H9 (cell line): ENCODE results near the gene HAUS7. TPM values are rescaled to one million over a fixed set of nuclear protein-coding genes. Genes with fewer than 3 reads are reported as not detected.

Experiments used
- DNase-seq: peaks from one replicate; pipeline ENCODE4 v3.0.0-alpha.2; 2017
- H2AFZ ChIP-seq: one replicate; pipeline ENCODE4 v1.6.1; 2013; ENCODE audit warnings: mild to moderate bottlenecking, low read length, control low read depth, moderate library complexity
- H2AK5ac ChIP-seq: 2 replicates; pipeline ENCODE4 v1.6.1; 2013; ENCODE audit warnings: low read length, control low read depth, mixed read lengths; ENCODE audit not compliant: insufficient read length
- H2BK120ac ChIP-seq: one replicate; pipeline ENCODE4 v1.6.1; 2013; ENCODE audit warnings: low read depth, mild to moderate bottlenecking, low read length, control low read depth, inconsistent platforms; ENCODE audit not compliant: poor library complexity, severe bottlenecking
- H2BK12ac ChIP-seq: 2 replicates; pipeline ENCODE4 v1.6.1; 2013; ENCODE audit warnings: low read length, control low read depth, mixed read lengths, low read depth; ENCODE audit not compliant: insufficient read length
- H2BK15ac ChIP-seq: 2 replicates; pipeline ENCODE4 v1.6.1; 2013; ENCODE audit warnings: low read depth, low read length, control low read depth
- H2BK20ac ChIP-seq: one replicate; pipeline ENCODE4 v1.6.1; 2013; ENCODE audit warnings: low read depth, mild to moderate bottlenecking, low read length, control low read depth, inconsistent platforms; ENCODE audit not compliant: poor library complexity, severe bottlenecking
- H2BK5ac ChIP-seq: 2 replicates; pipeline ENCODE4 v1.6.1; 2013; ENCODE audit warnings: low read length, control low read depth, mixed read lengths; ENCODE audit not compliant: insufficient read length
- H3K14ac ChIP-seq: 2 replicates; pipeline ENCODE4 v1.6.1; 2013; ENCODE audit warnings: low read length, control low read depth; ENCODE audit not compliant: insufficient read depth
- H3K18ac ChIP-seq: 2 replicates; pipeline ENCODE4 v1.6.1; 2013; ENCODE audit warnings: low read depth, mild to moderate bottlenecking, mixed read lengths, low read length, control low read depth; ENCODE audit not compliant: insufficient read length
- H3K23ac ChIP-seq: 2 replicates; pipeline ENCODE4 v1.6.1; 2013; ENCODE audit warnings: low read length, control low read depth, mixed read lengths, low read depth; ENCODE audit not compliant: insufficient read length
- H3K23me2 ChIP-seq: 2 replicates; pipeline ENCODE4 v1.6.1; 2013; ENCODE audit warnings: low read depth, mild to moderate bottlenecking, mixed read lengths, low read length, control low read depth; ENCODE audit not compliant: insufficient read length, poor library complexity, severe bottlenecking
- H3K27ac ChIP-seq: 2 replicates; pipeline ENCODE4 v1.5.1; 2013; ENCODE audit warnings: low read length, control low read depth, mixed read lengths, low read depth; ENCODE audit not compliant: insufficient read length
- H3K27me3 ChIP-seq: 2 replicates; pipeline ENCODE4 v1.6.1; 2013; ENCODE audit warnings: low read length, control low read depth, inconsistent platforms; ENCODE audit not compliant: insufficient read depth
- H3K4ac ChIP-seq: 2 replicates; pipeline ENCODE4 v1.6.1; 2013; ENCODE audit warnings: low read depth, mild to moderate bottlenecking, control low read depth, inconsistent platforms, low read length, moderate library complexity
- H3K4me1 ChIP-seq: 2 replicates; pipeline ENCODE4 v1.6.1; 2013; ENCODE audit warnings: low read length, control low read depth, inconsistent platforms; ENCODE audit not compliant: insufficient read depth
- H3K4me2 ChIP-seq: 2 replicates; pipeline ENCODE4 v1.6.1; 2013; ENCODE audit warnings: low read length, control low read depth, mixed read lengths; ENCODE audit not compliant: insufficient read length, insufficient read depth
- H3K56ac ChIP-seq: 2 replicates; pipeline ENCODE4 v1.6.1; 2013; ENCODE audit warnings: low read depth, mild to moderate bottlenecking, mixed read lengths, low read length, control low read depth; ENCODE audit not compliant: insufficient read length
- H3K79me1 ChIP-seq: 2 replicates; pipeline ENCODE4 v1.6.1; 2013; ENCODE audit warnings: low read depth, mild to moderate bottlenecking, moderate library complexity, low read length, control low read depth, inconsistent platforms; ENCODE audit not compliant: insufficient read depth, poor library complexity, severe bottlenecking
- H3K79me2 ChIP-seq: 2 replicates; pipeline ENCODE4 v1.6.1; 2013; ENCODE audit warnings: low read length, control low read depth, inconsistent platforms; ENCODE audit not compliant: insufficient read depth
- H3K9ac ChIP-seq: 2 replicates; pipeline ENCODE4 v1.6.1; 2013; ENCODE audit warnings: low read length, control low read depth, mixed read lengths; ENCODE audit not compliant: insufficient read length; ENCODE audit errors: extremely low read depth
- H3K9me3 ChIP-seq: one replicate; pipeline ENCODE4 v1.6.1; 2013; ENCODE audit warnings: low read depth, low read length, inconsistent platforms; ENCODE audit not compliant: control insufficient read depth
- H3T11ph ChIP-seq: one replicate; pipeline ENCODE4 v1.6.1; 2013; ENCODE audit warnings: mild to moderate bottlenecking, low read length, control low read depth, inconsistent platforms
- H4K20me1 ChIP-seq: one replicate; pipeline ENCODE4 v1.6.1; 2013; ENCODE audit not compliant: control insufficient read depth, insufficient read length, insufficient read depth
- H4K5ac ChIP-seq: 2 replicates; pipeline ENCODE4 v1.6.1; 2013; ENCODE audit warnings: low read depth, mild to moderate bottlenecking, mixed read lengths, low read length, control low read depth; ENCODE audit not compliant: insufficient read length
- H4K8ac ChIP-seq: replicated peaks from 2 replicates; pipeline ENCODE4 v1.6.1; 2013; ENCODE audit warnings: low read length, control low read depth, mixed read lengths, low read depth; ENCODE audit not compliant: insufficient read length
- H4K91ac ChIP-seq: 2 replicates; pipeline ENCODE4 v1.6.1; 2013; ENCODE audit warnings: low read depth, mild to moderate bottlenecking, moderate library complexity, mixed read lengths, low read length, control low read depth; ENCODE audit not compliant: insufficient read length
- H3K27ac Mint-ChIP-seq, 3 experiments: 2 replicates in 2 of 3; 3 replicates in 1 of 3; pipeline ENCODE4 v1.8.0; 2020 to 2021; ENCODE audit warnings: mixed read lengths in 3 of 3, mild to moderate bottlenecking in 1 of 3, moderate library complexity in 1 of 3
- H3K27me3 Mint-ChIP-seq: 2 replicates; pipeline ENCODE4 v1.8.0; 2021; ENCODE audit warnings: low read depth, mild to moderate bottlenecking, moderate library complexity, mixed read lengths
- H3K36me3 Mint-ChIP-seq, 3 experiments: 2 replicates in 2 of 3; 3 replicates in 1 of 3; pipeline ENCODE4 v1.8.0; 2020 to 2021; ENCODE audit warnings: low read depth in 3 of 3, mixed read lengths in 3 of 3; ENCODE audit not compliant: insufficient read depth in 1 of 3
- H3K4me1 Mint-ChIP-seq, 2 experiments: 2 replicates each; pipeline ENCODE4 v1.8.0; 2020; ENCODE audit warnings: mixed read lengths in 2 of 2
- H3K4me3 Mint-ChIP-seq, 2 experiments: 2 replicates in 1 of 2; 3 replicates in 1 of 2; pipeline ENCODE4 v1.8.0; 2020 to 2021; ENCODE audit warnings: mild to moderate bottlenecking in 2 of 2, mixed read lengths in 2 of 2, moderate library complexity in 1 of 2
- H3K9me3 Mint-ChIP-seq, 2 experiments: 2 replicates in 1 of 2; 3 replicates in 1 of 2; pipeline ENCODE4 v1.8.0; 2020; ENCODE audit warnings: mild to moderate bottlenecking in 2 of 2, mixed read lengths in 2 of 2, moderate library complexity in 1 of 2
- CTCF ChIP-seq: fragments of 200-600 bp; sonication (generic); conservative IDR thresholded peaks from 3 replicates; pipeline ENCODE4 v1.8.0; 2021; ENCODE audit warnings: antibody characterized with exemption, mild to moderate bottlenecking
- WGBS: extraction: QIAGEN DNeasy Blood & Tissue Kit; methylation state at CpG from one replicate; pipeline ENCODE4 v1.1.7; 2013; ENCODE audit warnings: missing lambda C conversion rate, low lambda C conversion rate, mixed read lengths; ENCODE audit not compliant: insufficient read length; ENCODE audit errors: extremely low coverage; 5-methylcytosine and 5-hydroxymethylcytosine counted together
- total RNA-seq: library from RNA; stranded (reverse); gene quantifications from 2 replicates; pipeline ENCODE4 v1.2.1, GENCODE V29; 2021

The HAUS7 gene
- total RNA-seq, 1 experiment from 2014 or later: 45.3 TPM

DNA sequence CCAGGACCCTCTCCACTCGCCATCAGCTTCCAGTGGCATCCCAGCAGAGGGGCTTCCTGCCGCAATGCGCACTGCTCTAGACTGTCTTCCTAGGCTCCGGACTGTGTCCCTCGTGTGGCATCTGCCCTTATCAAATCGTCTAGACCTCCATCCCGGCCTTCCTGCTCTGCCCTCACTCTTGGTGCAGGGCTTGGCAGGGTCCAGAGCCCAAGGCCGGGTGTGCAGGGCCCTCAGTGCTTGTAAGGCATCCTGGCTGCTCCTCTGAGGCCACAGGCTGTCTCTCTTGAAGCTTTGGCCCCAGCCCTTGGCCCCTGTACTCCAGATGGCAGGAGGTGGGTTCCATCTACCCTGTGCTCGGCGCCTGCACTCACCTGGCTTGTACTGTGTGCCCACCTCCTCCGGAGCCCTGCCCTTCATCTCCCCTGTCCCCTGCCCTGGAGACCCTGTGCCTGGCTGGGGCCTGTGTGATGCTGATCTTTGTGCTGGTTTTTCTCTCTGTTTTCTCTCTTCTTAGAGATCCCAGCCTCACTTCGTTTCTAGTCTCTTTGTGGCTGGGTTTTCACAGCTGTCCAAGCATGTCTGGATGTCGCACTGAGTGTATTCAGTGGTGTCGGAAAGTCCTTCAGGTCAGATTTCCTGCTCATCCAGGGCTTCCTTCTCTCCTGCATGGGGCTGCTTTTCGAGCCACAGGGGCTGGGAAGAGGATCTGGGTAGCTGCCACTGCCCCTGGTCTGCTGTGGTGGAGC is 20.8 kb downstream of the HAUS7 start:
- Histone ChIP-seq H3K79me1 (no peaks in the 10 kb centered on the region), H2AFZ (no peak overlapping the region), H3K79me2 (no peaks in the 10 kb centered on the region), H4K20me1 (no peaks in the 10 kb centered on the region), H4K5ac (no peak overlapping the region), H3K23me2 (no peaks in the 10 kb centered on the region), H4K8ac (no peak overlapping the region), H2BK12ac (no peak overlapping the region), H3K4me2 (no peak overlapping the region), H3K14ac (no peak overlapping the region), H3K18ac (no peak overlapping the region), H4K91ac (no peak overlapping the region), H3K4ac (no peak overlapping the region), H2BK20ac (no peak overlapping the region), H2BK5ac (no peak overlapping the region), H2BK120ac (no peak overlapping the region), H3K23ac (no peak overlapping the region), H3K9ac (no peak overlapping the region), H3K56ac (no peak overlapping the region), H3K9me3 (peaks cover 24% of the 10 kb centered on the region), H3K4me1 (no peaks in the 10 kb centered on the region), H3K27me3 (no peaks in the 10 kb centered on the region), H2AK5ac (no peak overlapping the region), H3T11ph (no peak overlapping the region), H2BK15ac (no peak overlapping the region), H3K27ac (no peak overlapping the region)
- DNase-seq: no peak
- Mint-ChIP-seq H3K4me1 (no peaks in the 10 kb centered on the region), H3K27ac (no peak overlapping the region), H3K4me3 (no peak overlapping the region), H3K9me3 (peaks cover 53 to 66% of the 10 kb centered on the region in 2 experiments), H3K36me3 (peaks cover 12 to 27% (median 18%) of the 10 kb centered on the region in 3 experiments; a peak in 5 of 7 replicates), H3K27me3 (no peaks in the 10 kb centered on the region)
- no peak for TF ChIP-seq CTCF
- WGBS: no CpG with 5 or more reads among the region's 15 CpGs
